GM20431 (cell line): ENCODE results near the gene COL21A1.

Source experiments
- in situ Hi-C: fragments of 300-500 bp; cut with MseI, MboI; formaldehyde crosslinking; loops from one replicate; pipeline ENCODE4 v1.15.0; 2020; ENCODE audit warnings: low sequenced_read_pairs; ENCODE audit not compliant: unreplicated experiment

The COL21A1 gene

DNA sequence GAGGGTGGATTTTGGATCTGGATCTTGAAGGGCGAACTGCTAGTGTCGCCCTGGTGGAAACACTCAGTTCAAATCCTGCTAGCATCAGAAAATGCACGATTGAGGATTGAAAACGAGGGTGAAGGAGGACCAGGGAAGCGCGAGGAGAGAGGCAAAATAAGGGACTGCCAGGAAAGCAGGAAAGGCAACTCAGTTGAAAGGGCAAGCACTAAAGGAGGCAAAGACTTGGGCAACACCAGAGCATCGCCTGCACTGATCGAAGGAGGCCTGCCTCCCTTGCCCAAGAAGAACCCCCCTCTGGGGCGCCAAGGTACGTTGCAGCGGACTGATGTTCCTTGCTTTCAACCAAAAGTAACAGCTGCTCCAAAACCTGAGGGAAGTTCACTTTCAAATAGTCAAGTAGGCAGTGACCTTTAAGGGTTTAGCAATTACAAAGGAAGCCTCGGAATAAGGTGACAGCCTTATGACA is 308 bp upstream of the COL21A1 start:
- in situ Hi-C loops: no loop called here

DNA sequence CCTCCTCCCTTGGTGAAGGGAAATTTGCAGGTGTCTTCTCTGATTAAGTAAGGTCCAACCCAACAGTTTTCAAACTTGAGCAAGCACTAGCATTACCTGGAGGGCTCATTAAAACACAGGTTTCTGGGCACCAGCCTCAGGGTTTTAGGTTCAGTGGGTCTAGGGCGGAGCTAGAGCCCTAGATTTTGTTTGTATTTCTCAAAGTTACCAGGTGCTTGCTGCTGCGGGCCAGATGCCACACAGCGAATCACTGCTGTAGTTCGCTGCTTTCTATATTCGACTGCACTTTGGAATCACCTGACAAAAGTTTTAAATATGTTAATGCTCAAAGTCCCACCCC is 869 bp downstream of the COL21A1 start:
- in situ Hi-C loops: no loop called here

DNA sequence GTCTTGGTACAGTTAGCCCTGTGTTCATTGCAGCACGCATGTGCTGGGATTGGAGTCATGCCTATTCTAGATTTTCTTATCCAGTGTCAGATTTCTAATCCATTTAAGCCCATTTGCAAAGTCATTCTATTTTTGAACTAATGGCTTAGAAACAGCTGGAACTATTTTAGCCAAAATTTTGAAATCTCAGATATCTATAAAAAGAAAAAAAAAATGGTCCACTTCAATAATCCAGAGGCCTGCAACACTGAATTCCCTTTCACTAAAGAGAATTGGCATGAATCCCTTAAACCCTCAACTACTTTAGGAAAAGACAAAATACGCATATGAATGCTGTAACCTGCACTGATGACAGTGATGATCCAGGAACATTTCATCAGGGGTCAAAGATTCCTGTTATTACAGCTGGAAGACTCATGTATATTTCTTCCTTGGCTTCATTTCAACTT is 1.5 kb downstream of the COL21A1 start:
- in situ Hi-C loops: no loop called here

DNA sequence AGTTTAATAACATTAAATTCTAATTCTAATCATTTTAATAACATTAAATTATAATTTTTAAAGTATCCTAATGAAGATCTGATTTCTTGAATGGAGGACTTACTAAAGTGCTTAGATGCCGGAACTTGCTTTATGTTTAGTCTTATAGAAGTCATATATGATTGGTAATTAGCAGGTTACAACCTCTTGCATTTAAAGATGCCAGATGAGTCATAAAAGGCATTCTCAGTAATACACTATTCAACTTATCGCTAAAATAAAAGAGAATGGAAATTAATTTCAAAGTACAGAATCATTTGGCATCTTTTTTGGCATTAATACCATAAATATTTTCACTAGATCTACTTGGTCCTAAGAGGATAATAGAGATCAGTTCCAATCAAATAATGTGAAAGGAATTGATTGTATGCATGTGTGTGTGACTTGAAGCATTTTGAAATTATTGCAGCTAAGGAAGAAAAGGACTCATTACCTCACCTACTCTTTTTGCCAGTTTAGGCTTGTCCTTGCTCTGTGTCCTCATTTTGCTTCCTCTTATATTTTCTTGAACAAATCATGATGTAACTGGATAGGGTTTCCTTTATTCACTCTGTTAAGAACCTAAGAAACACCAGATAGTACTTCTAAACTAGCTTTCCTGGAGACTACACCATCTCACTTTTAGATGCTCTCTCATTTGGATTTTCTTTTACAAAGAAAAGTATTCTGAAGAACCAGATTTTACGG is 2.7 kb downstream of the COL21A1 start:
- in situ Hi-C loops: no loop called here

DNA sequence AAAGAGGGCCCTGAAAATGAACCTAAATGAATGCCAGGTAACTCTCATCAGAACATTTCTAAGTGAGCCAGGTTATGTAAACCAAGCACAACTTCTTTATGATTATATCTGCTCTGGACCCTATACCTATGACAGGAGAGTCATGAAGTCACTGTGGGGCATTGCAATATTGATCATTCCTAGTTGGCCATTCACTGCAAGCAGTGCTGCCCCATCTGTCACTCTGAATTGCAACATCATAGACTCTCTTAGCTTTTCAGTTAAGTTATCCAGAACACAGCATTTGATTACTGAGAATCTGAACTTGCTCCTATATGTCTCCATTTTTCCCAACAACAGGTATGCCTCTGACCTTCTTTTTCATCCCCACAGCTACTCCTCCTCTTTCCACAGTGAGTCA is 3.3 kb downstream of the COL21A1 start:
- in situ Hi-C loops: no loop called here

DNA sequence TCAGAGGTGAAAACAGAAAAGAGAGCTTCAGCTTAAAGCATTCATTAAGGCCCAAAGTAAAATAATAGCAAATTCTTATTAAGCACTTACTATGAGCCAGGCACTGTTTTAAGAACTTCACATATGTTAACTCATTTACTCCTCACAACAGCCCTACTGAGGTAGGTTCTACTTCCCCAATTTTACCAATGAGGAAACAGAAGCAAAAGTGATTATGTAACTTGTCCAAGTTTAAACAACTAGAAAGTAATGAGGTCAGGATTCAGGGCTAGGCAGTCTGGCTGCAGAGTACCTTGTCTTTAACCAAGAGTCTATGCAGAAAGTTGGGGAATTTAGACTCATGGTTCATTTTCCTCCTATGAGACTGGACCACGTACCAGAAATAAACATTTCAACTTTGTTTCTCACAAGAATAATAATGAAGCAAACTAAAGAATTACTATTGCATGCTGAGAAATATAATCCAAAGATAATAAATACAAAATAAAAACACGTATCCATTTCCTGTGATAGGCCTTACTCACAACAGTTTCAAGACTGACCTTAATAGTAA is 3.8 kb downstream of the COL21A1 start:
- in situ Hi-C loops: no loop called here

DNA sequence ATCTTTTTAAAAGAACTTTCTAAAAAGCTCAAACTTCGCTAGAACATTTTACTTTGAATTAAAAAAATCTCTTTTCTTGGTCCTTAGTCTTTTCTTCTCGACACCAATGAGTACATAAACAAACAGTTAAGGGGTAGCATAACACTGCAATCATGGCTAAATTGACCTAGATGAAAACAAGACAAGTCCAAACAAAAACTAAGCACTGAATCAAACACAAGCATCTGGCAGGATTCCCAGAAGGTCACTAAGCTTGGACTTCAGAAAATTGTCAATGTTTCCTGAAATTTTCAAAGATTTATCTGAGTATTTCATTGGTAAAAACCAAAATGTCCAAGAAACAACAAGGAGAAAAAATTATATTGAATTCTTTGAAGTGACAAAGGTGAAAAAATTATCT is 5.0 kb downstream of the COL21A1 start:
- in situ Hi-C loops: no loop called here

DNA sequence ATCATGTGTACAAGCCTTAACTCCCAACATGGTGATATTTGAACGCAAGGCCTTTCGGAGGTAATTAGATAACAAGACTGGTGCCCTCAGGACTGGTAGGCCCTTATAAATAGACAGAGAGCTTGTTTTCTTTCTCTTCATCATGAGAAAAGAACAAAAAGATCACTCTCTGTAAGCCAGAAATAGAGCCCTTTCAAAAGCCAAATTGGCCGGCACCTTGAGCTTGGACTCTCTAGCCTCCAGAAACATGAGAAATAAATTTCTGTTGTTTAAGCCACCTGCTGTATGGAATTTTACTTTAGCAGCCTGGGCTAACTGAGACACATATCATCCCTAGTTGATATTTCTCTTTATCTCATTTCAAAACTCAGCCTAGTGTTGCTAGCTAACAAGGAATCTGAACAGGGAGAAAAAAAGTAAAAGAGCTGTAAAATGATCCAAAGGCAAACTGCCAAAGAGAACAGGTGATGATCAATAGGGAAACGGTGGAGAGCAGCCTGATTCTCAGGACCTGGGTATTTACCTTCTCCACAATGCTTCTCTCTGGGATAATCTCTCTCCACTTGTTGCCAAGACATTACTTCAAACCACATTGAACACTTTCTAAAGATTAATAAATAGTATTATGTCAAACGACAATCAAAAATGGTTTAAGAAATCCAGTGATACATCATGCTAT is 6.1 kb downstream of the COL21A1 start:
- in situ Hi-C loops: no loop called here

DNA sequence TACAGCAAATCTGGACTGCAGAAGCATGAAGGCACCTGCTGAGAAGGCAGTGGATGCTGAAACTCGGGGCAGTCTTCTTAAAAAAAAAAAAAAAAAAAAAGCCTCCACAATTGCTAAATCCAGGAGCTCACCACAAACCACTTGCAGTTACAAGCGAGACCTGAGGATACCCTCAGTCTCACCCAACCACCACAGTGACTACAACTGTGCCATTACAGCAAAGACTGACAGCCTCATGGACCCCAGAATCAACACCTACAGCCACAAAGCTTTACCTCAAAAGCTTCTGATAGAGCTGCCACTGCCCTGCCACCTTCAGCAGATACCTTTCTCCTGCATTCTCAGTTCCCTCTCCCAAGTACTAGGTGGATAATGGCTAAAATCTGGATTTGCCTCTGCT is 9.0 kb downstream of the COL21A1 start:
- in situ Hi-C loops: no loop called here

DNA sequence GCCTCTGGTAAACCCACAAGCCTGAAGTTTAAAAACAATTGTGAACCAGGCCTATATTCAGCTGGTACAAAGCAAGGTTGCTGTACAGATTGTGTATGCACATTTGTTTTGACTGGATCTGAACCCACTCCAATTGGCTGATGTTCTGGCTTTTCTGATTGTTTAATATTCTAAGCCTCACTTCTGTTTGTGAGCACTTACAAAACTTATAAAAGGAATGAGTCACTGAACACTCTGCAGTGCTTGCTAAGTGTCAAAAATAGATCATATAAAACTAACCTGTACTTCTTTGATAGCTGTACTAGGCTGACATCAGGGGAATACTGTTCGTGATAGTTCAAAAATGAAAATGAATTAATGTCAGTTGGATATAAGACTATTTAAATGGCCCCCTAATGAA is 12.1 kb downstream of the COL21A1 start:
- in situ Hi-C loops: no loop called here

DNA sequence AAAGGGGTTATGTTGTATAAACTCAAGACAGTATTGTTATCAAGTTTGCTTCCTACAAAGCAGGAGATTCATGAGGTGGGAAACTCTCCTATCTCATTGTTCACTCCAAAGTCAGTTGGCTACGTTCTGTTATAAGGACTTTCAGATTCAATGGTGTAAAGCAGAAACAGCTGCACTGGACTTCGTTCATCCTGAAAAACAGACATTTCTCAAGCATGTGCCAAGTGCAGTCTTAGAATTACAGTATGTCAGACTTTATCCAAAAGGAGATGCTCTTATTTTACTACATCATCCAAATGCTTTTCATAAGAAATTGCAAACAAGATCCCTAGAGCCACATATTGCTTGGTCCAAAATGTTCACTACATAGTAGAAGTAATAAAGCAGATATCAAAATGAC is 14.9 kb downstream of the COL21A1 start:
- in situ Hi-C loops: no loop called here

DNA sequence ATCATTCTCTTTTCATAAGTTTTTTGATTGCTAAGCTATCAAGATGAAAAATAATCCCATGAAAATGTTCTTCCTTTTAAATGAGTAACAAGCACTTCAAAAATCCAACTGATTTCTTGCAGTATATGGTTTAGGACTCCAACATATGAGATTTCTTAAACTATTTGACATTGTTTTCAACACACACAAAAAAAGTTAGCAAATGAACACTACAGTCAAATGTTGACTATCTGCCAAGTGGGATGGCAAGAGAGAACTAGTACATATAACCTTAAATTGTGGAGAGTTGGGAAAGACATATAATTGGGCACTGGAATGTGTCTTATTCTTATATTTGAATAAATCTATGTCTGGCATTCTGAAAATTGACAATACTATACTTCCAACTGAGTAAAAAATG is 15.6 kb downstream of the COL21A1 start:
- in situ Hi-C loops: no loop called here

DNA sequence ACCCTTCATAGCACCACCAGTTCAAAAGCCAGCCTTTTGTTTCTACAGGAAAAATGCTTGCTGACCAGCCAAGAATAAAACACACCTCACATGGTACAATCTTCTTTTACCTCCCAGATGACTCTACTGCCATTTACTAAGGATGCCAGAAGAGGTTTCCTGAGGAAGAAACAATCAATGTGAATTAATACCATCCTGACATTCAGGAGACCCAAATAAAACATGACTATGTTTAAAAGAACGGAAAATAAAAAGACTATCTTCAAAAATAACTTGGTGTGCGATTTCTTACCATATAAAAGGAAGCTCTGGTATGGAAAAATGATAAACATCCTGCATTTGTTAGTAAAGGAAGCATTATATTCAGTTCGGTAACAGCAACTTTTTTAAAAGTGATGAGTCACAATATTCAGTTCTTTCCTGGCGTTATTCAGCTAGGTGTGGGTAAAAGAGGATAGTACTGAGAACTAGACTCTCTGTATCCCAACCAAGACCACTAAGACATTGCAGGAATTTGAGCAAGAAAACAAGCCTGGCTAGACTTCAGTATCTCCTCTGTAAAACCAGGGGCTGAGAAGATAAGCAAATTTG is 16.3 kb downstream of the COL21A1 start:
- in situ Hi-C loops: no loop called here

DNA sequence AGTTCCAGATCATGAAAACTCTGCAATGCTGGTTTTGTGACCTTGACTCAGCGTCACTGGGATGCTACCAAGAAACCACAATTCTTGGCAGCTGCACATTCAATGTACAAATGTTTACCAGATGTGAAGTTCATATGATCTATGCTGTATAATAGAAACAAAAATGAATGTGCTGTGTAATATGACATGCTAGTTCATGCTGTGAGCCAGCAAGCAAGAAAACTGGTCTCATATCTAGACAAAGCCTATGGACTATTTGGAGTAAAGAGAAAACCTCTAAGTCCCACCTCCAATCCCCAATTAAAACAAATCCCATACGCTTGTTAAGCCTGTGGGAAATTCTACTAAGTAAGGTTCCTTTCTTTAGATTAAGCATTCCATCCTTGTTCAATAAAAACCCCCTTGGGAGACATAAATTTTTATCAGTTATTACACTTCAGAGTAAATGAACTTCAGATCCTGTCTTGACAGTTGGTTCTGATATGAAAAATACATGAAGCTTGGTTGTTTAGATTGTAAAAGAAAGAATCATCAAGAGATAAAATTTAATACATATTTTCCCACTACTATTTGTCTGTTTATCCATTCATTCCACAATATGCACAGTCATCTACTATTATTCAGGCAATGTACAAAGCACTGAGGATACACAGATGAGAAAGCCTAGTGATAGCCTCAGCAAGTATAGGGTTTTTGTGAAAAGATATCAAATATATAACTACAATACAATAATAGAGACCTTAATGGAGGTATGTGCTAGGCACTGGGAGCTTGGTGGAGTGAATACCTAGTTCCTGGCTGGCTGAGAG is 20.1 kb downstream of the COL21A1 start:
- in situ Hi-C loops: no loop called here

DNA sequence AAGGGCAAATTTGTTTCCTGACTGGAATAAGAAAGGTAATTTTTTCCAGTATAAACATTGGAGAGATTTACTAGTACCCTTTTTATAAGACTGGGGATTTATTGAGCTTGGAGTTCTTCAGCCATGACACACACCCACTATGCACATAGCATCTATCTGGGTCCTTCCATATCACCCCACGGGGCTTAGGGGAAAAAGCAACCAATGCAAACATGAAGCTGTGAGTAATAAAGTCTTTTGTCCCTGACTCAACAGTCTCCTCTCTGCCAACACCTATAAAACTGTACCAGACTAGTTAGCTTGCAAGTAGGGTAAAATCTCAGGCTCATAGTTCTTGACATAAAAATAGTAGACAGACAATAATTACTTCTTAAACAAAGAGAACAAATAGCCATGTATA is 23.4 kb downstream of the COL21A1 start:
- in situ Hi-C loops: no loop called here

DNA sequence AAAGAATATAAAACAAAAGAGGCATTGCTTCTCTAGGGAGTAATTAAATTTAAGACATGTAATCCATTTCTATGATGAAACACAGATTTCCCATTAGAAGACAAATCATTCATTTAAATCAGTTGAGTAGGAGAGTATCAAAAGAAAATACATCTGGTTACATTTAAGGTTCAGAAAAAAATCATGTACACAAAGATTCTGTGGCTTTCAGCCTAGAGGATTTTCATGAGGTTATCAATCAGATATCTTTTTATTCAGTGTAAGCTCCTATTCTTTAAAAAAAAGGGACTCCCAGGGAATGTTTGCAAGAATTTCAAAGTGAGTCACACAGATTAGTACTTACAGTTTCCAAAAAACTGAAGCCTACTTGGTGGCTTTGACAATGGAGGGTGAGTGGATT is 24.9 kb downstream of the COL21A1 start:
- in situ Hi-C loops: no loop called here

DNA sequence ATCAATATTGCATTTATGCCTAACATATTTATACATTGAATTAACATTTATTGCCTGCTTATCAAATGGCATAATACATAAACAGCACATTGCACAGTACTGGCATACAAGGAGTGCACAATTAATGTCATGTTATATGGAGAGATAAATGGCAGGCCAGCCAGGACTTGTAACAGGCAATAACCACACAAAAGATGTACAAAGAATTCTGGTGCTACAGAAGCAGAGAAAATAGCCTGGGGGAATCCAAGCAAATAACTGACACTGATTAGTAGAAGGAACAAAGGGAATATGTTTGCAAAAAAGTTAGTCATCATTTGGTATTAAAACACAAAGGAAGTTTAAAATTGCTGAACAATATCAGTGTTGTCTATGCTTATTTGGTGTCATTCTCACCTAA is 27.3 kb downstream of the COL21A1 start:
- in situ Hi-C loops: no loop called here

DNA sequence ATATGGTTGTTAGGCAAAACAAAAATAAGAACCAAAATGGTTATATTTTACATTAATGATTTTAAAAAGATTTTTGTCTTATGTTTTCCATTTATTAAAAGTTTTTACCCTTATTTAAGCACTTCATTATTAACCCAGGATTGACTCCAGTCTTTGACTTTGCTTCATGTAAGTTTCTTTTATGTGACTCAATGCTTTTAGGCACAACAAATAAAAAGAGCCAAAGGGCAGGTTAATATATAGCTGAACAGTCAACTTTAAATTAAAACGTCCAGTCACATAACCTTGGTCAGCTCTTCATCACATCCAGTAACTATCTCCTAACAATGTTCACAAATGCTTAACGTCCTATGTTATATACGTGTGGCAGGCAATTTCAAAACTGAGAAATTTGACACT is 32.7 kb downstream of the COL21A1 start:
- in situ Hi-C loops: no loop called here

DNA sequence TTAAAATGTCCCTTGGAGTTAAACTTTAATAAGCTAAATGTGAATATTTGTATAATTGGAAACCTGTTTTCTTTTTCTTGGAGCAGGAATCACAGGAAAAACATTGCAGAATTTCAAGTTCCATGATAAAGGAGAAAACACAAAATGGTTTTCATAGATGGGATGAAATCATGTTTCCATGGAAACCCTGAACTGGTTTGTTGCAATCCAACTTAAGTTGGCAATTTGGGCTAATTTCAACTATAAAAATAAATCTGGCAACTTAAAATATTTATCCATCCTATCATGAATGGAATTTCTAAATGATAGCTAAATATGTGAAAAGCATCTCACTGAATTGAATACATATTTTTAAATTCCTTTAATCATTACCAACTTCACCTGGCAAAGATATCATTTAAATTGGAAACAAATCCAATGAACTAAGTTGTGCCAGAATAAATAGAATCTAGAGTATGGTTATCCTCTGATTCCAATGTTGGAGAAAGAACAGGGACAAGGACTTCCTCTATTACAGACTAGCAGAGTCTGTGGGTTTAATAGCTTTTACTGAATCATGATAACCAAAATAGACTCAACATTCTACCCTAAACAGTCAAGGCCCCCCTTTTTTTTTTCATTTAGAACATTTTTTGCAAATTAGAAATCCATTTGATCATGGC is 33.2 kb downstream of the COL21A1 start:
- in situ Hi-C loops: no loop called here

DNA sequence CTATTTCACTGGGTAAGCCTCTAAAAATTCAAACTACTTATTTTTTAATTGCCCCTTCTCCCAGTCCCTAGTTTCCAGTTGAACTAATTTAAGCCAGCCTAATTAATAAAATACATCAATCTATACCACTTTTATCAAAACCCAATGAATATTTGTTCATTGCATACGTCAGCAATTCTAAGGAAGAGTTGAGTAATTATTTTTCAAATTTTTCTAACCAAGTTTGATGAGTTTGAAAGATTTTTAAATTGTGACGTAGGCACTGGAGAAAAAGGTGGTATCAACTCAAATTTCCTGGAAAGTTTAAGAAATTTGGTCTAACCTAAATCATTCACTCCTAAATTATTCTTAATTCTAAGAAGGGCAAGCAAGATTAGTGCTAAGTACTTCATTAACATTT is 35.7 kb downstream of the COL21A1 start:
- in situ Hi-C loops: no loop called here
